ENCODE data around the gene TRAK1.

GRCh38 chr3:42175386-42176240 lies 84.5 kb downstream of the TRAK1 start:
- TF ChIP-seq CTCF (IDR thresholded peaks at IDR 0.05; ENCODE audit: low read length) (no peak), EZH2 (optimal IDR thresholded peaks at IDR 0.05; ENCODE audit: low read depth, low read length) (no peak), EZH2phosphoT487 (IDR thresholded peaks at IDR 0.05; ENCODE audit: low read length) (no peak)

Measured in MM.1S (cell line).